Measurements from ENCODE around the gene SF3B4.
"Not testable (repeated sequence)": the region's sequence is repeated elsewhere in the genome, so short reads cannot be mapped to it uniquely, and the experiment has no call there.

The SF3B4 gene, protein sequence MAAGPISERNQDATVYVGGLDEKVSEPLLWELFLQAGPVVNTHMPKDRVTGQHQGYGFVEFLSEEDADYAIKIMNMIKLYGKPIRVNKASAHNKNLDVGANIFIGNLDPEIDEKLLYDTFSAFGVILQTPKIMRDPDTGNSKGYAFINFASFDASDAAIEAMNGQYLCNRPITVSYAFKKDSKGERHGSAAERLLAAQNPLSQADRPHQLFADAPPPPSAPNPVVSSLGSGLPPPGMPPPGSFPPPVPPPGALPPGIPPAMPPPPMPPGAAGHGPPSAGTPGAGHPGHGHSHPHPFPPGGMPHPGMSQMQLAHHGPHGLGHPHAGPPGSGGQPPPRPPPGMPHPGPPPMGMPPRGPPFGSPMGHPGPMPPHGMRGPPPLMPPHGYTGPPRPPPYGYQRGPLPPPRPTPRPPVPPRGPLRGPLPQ

DNA sequence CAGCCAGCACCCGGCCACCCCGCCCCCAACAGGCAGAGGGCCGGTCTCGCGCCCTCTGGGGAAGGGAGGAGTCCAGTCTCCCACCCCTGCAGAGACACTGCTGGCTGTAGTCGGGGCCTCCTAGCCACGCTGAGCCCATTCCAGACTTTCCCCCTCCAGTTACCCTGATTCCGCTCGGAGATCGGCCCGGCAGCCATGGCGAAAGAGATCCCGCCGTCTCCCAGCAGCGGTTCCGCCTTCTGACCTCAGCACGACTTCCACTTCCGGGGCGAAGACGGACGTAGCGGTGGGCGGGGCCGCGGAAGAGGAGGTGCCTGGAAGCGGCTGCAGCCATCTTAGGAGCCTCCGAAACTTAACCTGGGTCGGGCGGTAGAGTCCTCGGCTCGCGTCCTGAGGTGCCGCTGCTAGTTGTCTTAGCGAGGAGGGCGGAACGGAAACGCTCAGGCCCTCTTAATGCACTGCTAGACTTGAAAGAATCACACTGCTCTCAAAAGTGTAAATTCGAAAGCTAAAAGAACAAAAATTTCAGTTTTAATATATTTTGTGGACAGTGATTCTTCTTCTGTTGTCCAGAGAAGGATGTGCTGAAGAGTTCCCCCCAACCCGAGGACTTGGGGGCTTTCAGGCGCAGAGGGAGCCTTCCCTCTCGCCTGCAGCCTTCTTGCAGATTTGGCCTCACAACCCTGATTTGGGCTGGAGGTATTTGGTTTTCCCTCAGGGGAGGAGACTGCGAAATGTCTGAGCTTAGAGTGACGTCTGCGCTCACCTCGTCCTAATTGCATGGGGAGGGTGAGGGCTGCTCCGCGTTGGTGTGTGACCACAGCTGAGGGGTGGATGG lies at the start of gene SF3B4:
SF3B4 (minus strand) TSS at position 241 of the 838 bp plus-strand sequence; CDS start at position 197, 44 bp downstream.
- DNase-seq = peak; percentile 98

DNA sequence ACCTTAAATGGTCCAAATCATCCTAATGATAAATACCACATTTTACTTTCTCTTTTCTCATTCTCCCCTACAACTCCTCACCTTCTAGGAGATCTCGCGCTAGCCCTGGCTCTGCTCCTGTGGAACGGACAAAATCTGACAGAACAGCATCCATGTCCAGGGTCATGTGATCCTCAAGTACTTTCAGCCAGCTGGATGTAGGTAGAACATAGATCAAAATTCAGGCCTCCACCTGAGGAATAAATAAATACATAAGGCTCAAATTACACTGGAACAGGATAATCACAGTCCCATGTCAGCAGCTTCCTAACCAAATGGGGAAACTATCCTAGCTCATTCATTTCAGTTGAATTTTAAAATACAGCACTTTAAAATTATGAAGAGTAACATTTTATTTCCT lies 49.7 kb upstream of the SF3B4 start:
- peak; percentile 59 for DNase-seq

DNA sequence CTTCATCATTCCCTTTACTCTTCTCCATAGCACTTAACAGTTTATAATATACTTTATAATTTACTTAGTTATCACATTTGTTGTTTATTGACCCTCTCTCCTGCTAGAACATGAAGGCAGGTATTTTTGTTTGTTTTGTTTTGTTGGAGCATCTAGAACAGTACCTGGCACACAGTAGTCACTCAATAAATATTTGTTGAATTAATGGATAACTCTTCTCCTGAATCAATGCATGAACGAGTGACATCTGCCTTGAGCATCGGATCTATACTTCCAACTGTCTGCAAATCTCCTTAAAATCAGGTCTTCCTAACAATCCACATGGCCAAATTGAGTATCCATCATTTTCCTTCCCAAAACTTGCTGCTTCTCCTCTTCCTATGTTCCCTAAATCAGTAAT lies 44.9 kb upstream of the SF3B4 start:
- DNase-seq = no peak

DNA sequence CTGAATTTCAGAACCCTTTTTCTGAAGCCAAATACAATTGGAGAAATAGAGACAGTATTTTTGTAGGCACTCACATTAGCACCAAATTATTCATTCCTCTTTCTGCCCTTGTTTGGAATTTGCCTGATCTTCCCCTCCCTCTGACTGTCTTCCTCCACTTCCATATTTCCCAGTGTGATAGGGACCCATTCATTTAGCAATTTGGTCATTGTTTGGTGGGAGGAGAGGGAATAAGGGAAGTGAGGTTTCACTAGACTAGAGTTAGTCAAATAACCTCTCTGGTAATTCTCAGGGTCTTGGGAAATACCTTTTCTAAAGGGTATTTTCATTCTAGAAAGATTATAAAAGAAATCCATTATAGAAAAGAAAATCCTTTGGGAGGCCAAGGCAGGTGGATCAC lies 40.0 kb upstream of the SF3B4 start:
- DNase-seq = no peak

DNA sequence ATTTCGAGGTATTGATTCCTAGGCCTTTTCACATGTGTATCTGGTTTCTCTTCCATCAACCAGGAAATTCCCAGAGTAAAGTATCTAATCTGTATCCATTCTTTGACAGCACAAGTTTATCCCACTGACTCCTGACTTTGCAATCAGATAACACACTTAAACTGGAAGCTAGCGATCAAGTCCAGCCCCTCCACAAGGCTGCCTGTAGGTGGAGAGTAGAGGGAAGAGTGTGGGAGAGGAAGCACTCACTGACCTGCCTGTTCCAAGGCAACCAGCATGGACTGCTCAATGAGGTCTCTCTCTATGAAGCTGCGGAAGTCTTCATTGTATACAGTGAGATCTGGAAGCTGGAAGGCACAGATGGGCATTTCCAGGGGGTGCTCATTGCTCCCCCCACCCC lies 39.4 kb upstream of the SF3B4 start:
- no peak for DNase-seq

DNA sequence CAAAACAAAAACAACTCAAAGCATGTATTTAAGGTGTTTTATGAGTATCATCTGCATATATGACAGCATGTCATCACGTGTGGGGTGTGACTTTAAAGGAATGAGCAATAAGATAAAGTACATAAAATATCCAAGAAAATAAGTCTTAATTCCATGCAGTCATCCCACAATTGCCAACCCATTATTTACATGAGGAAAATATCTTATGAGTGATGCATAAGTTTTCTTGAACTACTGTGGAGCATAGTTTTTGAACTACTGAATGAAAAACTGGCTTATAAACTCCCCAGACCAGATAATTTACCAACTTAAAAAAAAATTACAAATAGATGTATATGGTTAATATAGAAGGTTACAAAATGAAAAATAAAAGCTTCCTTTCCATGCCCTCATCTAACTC lies 38.8 kb upstream of the SF3B4 start:
- no peak for DNase-seq

DNA sequence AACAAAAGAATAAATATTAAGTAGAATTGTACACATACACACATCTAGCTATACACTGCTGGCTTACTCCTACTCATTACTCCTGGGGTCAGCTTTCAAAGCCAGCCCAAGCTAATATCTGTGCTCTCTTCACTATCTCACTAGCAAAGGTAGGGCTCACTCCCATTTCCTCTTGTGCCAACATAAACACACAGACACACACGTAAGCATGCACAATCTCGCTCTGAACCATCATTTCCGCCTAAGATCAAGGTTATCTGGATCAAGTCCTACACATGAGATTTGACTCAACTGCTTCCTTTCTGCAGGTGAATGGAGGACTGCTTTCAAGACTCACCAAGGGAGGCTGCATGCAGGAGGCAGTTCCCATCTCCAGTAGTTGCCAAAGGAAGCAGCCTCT lies 37.8 kb upstream of the SF3B4 start:
- DNase-seq = no peak

DNA sequence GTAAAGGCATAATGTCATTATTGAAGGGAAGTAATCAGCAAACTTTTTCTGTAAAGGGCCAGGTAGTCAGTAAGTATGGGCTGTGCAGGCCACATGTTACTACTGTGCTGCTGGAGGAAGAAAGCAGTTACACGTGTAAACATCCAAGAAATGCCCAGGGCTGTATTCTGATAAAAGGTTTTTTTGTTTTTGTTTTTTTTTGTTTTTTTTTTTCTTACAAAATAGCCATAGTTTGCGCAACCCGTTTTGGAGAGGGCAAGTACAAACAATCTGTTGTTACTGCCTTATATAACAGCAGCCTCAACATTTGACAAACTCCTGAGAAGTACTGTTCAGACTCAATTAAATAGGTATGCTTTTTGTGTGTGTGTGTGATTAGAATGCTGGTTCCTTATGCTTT lies 35.8 kb upstream of the SF3B4 start:
- no peak for DNase-seq

DNA sequence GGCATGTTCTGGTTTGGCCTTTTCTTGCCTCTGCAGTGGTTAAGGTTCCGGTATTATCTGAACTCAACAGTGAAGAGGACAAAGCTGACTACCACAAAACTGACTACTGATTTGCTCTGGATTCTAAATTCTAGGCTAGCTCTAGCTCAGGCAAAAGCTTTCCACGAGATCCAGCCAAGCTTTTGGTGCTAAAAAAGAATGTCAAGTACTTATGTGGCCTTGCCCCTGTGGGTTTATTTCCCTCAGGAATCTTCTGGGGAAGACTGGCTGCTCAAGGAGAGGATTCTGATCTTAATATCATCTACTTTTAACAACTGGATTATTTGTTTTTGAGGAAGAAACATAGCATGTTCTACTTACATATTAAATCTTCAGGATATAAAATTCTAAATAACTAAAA lies 35.1 kb upstream of the SF3B4 start:
- no peak for DNase-seq

DNA sequence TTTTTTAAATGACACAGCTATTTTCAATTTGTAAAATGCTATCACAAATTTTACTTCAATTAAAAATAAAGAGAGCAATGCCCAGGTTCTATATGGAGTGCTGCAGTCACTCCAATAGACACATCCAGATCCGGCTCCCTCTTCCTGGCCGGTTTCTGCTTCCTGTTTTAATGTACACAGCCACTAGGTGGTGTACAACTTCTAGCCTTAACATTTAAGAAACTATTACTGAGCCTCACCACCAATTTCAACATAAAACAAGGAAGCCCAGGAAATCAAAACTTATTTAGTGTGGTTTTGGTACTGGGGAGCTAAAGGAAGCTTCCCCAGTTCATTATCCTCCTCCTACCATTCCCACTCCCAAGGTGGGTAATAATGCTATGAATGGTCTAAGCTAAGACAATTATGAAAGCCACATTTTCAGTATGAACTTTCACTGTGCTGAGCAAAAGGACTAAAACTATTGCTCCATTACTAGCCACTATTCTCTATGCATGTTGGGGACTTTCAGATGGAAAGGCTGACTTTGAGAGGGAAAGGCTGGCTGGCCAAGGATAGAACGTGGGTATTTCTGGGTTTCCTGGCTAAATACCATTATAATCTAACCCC lies 34.5 kb upstream of the SF3B4 start:
- DNase-seq = peak; percentile 77

DNA sequence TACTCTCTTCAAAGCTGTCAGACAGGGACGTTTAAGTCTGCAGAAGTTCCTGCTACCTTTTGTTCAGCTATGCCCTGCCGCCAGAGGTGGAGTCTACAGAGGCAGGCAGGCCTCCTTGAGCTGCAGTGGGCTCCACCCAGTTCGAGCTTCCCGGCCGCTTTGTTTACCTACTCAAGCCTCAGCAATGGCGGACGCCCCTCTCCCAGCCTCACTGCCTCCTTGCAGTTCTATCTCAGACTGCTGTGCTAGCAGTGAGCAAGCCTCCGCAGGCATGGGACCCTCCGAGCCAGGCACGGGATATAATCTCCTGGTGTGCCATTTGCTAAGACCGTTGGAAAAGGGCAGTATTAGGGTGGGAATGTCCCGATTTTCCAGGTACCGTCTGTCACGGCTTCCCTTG lies 29.9 kb upstream of the SF3B4 start:
- not testable (repeated sequence) for DNase-seq

DNA sequence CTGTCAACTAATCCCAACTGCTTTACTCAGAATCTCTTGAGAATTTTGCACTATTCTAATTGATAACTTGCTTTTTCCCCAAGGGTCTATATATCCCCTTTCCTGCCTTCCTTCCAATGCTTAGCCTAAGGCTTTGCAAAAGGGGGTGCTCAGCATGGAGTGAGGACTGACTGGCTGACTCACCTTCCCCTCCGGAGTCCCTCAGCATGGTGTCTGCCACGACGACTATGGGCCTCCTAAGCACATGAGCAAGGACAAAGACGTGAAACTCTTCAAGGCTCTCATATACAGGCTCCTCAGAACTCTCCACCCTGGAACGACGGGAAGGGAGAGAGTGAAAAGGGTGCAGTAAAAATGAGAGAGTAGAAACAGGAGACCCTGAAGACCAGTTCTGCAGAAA lies 22.3 kb upstream of the SF3B4 start:
- DNase-seq = no peak

DNA sequence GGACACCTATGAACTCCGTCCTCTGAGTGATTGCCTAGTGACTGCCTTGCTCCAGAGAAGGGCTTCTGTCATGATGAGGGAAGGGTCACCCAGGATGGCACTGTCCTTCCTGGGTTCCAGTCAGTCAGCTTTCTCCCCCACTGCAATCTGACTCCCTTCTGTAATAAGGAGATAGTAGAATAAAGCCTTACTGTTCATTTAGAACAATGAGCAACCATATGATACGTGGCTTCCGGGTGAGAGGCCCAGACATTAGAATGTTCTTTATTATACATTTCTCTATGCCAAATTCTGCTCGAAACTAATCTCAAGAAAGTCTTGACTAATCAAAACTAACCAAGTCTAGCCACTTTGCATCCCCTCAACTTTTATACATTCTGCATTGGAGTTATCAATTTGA lies 17.6 kb upstream of the SF3B4 start:
- DNase-seq = no peak

DNA sequence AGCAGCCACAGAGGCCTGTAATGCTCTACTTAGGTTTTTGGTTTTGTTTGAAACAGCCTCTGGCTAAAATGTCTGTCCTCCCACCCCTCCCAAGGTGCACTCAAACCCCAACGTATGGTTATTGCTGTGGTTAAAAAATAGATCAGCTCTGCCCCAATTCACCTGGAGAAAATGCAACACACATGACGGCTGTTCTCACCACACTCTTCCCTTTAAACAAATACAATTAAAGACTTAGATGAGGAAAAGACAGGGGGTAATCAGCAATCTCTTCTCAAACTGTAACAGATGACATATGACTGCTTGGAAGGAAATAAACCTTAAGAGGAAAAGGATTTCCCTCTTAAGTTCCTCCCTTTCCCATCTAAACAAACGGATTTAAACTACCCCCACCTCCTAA lies 15.3 kb upstream of the SF3B4 start:
- no peak for DNase-seq

DNA sequence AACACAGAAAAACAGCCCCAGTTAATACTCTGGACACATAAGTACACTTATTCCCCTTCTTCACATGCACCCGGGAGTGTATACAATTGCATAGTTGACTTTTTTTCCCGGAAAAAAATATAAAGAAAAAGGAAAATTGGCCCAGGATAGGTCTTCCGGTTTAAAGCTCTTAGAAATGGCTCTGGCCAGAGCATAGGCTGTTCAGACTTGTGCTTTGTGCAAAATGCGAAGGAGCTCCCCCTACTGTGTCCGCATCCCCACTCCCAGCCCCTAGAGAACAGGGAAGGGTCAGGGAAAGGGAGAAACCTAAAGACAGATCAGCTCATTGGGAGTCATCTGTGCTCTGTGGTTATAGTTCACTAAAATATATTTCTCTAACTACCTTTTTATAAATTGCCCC lies 14.6 kb upstream of the SF3B4 start:
- DNase-seq = no peak

DNA sequence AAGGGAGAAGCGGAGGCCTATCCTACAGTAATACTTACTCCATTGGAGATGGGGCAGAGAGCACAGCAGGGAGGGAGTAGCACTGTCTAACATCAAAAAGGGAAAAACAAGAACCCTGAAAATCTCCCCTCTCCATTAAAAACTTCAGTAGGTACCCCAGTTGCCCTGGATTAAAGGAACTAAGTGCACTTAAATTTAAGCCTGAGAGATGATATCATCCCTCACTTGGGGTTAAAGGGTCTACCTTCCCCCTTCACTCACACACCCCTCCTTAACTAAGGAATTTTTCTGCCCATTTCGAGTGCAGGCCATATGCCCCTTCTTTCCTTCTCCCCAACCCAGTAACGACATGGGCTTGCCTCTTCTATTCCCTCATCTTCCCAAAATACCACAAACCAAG lies 12.8 kb upstream of the SF3B4 start:
- DNase-seq = no peak

DNA sequence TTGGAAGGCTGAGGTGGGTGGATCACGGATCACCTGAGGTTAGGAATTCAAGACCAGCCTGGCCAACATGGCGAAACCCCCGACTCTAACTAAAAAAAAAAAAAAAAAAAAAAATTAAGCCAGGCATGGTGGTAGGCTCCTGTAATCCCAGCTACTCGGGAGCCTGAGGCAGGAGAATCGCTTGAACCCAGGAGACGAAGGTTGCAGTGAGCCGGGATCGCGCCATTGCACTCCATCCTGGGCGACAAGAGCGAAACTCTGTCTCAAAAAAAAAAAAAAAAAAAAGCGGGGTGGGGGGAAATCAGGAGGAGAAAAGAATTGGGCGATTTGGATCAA lies 11.0 kb upstream of the SF3B4 start:
- DNase-seq = not testable (repeated sequence)

DNA sequence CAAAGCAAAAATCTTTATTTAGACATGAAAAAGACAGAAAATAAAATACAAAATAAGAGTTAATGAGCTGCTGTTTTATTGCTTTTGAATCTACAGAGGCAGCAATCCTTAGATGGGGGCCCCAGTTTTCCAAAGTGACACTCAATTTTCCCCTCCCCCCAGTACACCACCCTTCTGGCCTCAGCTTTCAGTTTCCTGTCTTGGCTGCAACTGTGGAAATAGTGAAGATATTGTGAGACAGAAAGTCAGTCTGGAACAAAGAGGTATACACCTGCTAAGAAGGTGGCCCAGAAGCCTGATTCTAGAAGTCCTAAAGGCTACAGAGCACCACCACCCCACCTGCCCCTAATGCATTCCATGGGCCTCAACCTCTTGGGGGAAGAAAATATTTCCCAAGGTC lies 10.2 kb upstream of the SF3B4 start:
- no peak for DNase-seq

DNA sequence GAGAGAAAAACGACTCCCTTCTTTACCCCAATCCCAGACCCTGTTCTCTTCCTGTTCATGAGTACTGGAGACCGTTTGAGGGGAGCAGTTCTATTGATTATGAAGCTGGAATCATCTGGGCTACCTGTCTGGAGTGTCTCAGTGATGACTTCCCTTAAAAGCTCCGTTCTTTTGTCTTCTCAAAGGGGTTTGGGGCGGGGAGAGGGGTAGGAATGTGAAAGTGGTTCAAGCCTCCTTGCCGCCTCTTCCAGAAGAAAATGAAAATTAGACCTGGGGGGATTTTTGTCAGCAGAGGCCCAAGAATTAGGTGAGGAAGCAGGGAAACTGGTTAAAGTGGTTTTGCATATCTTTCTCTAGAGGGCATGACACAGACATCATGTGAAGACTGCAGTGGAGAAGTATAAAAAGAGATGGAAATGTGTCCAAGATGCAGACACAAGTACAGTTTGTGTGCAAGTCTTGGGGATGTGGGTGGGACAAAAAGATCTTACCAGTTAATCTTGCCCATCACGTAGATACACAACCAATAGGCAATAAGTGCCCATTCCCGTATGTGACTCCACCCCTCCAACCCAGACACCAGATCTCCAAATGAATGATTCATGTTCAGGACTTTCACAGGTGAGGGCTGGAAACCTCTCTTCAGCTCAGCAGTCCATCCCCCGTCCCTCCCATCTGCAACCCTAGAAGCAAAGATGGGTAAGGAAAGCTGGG lies 9.5 kb upstream of the SF3B4 start:
- no peak for DNase-seq

DNA sequence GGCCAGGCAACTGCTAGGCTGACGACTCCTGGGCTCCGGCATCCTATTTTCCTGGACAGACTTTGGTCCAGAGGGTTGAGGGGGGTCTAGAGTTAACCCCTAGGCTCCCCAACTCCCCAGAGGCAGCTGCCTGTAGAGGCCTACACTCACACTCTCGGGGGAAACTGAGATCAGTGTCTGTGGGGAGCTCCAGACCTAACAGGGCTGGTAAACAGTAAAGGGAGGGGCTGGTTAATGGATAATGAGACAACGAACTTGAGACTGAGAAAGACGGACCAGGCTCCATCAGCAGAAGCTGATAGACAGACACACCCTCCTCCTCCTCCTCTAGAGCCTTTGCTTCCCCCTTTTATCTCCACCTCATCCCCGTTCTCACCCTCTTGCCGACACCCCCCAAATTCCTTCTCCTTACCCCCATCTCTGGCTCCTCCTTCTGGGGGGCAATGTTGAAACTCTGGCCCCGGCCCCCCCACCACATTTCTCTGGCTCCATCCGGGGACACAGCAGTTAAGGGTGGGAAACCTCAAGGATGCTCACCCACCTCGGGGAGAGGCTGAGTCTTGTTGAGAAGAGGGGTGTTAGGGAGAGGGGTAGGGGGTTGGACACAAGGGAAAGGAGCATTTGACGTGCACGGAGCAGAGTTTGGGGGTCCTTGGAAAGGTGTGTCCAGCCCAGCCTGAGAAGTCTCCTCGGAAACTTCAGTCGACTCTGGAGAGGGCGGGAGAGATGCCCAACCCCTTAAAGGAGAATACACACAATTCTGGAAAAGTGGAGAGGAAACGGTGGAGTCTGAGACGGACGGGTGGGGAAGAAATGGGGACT lies 8.8 kb upstream of the SF3B4 start, which contains the start of gene MTMR11:
MTMR11 (minus strand) TSS at position 710 of the 822 bp plus-strand sequence; CDS start at position 478, 232 bp downstream.
- no peak for DNase-seq

DNA sequence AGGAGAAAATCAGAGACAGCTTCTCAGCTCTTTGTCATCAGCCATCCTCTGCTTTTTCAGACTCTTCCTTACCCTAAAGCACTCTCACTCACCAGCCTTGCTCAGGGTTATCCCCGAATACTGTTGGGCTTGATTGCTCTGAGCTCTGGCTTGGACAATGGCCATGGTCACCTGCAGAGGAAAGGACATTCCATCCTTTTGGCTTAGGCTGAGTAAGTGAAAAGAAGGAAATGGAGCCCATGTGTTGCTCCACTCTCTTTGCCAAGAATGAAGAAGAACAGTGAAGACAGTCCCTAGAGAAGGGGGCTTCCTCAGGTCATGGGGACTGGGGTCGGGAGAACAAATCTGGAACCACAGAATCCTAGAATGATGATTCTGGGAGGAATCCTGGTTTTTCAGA lies 6.8 kb upstream of the SF3B4 start:
- no peak for DNase-seq

DNA sequence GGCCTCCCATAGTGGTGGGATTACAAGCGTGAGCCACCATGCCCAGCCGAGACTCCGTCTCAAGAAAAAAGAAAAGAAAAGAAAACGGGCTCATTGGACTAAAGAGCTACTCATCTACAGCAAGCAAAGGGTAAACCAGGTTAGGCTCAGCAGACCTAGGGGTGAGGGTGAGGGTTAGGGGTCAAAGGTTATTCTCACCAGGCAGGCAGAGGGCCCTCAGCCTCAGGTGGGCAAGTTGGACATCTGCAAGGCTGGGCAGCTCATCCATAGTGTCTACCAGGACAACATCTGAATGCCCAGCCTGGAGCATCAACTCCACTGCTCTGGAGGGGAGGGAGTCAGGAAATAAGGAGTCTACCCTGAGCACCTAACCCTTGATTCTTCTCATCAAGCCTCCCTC lies 5.6 kb upstream of the SF3B4 start:
- DNase-seq = no peak

Data from NCI-H1092 treated with DMSO at 0.1 percent for 48 hours (cell line).